H9 (cell line): ENCODE data around the gene SCARB2. TPM values are rescaled to one million over a fixed set of nuclear protein-coding genes. Genes with fewer than 3 reads are reported as not detected.

Experiments used
- DNase-seq: peaks from one replicate; pipeline ENCODE4 v3.0.0-alpha.2; 2017
- H2AFZ ChIP-seq: one replicate; pipeline ENCODE4 v1.6.1; 2013; ENCODE audit warnings: mild to moderate bottlenecking, low read length, control low read depth, moderate library complexity
- H2AK5ac ChIP-seq: 2 replicates; pipeline ENCODE4 v1.6.1; 2013; ENCODE audit warnings: low read length, control low read depth, mixed read lengths; ENCODE audit not compliant: insufficient read length
- H2BK120ac ChIP-seq: one replicate; pipeline ENCODE4 v1.6.1; 2013; ENCODE audit warnings: low read depth, mild to moderate bottlenecking, low read length, control low read depth, inconsistent platforms; ENCODE audit not compliant: poor library complexity, severe bottlenecking
- H2BK12ac ChIP-seq: 2 replicates; pipeline ENCODE4 v1.6.1; 2013; ENCODE audit warnings: low read length, control low read depth, mixed read lengths, low read depth; ENCODE audit not compliant: insufficient read length
- H2BK15ac ChIP-seq: 2 replicates; pipeline ENCODE4 v1.6.1; 2013; ENCODE audit warnings: low read depth, low read length, control low read depth
- H2BK20ac ChIP-seq: one replicate; pipeline ENCODE4 v1.6.1; 2013; ENCODE audit warnings: low read depth, mild to moderate bottlenecking, low read length, control low read depth, inconsistent platforms; ENCODE audit not compliant: poor library complexity, severe bottlenecking
- H2BK5ac ChIP-seq: 2 replicates; pipeline ENCODE4 v1.6.1; 2013; ENCODE audit warnings: low read length, control low read depth, mixed read lengths; ENCODE audit not compliant: insufficient read length
- H3K14ac ChIP-seq: 2 replicates; pipeline ENCODE4 v1.6.1; 2013; ENCODE audit warnings: low read length, control low read depth; ENCODE audit not compliant: insufficient read depth
- H3K18ac ChIP-seq: 2 replicates; pipeline ENCODE4 v1.6.1; 2013; ENCODE audit warnings: low read depth, mild to moderate bottlenecking, mixed read lengths, low read length, control low read depth; ENCODE audit not compliant: insufficient read length
- H3K23ac ChIP-seq: 2 replicates; pipeline ENCODE4 v1.6.1; 2013; ENCODE audit warnings: low read length, control low read depth, mixed read lengths, low read depth; ENCODE audit not compliant: insufficient read length
- H3K23me2 ChIP-seq: 2 replicates; pipeline ENCODE4 v1.6.1; 2013; ENCODE audit warnings: low read depth, mild to moderate bottlenecking, mixed read lengths, low read length, control low read depth; ENCODE audit not compliant: insufficient read length, poor library complexity, severe bottlenecking
- H3K27ac ChIP-seq: 2 replicates; pipeline ENCODE4 v1.5.1; 2013; ENCODE audit warnings: low read length, control low read depth, mixed read lengths, low read depth; ENCODE audit not compliant: insufficient read length
- H3K27me3 ChIP-seq: 2 replicates; pipeline ENCODE4 v1.6.1; 2013; ENCODE audit warnings: low read length, control low read depth, inconsistent platforms; ENCODE audit not compliant: insufficient read depth
- H3K4ac ChIP-seq: 2 replicates; pipeline ENCODE4 v1.6.1; 2013; ENCODE audit warnings: low read depth, mild to moderate bottlenecking, control low read depth, inconsistent platforms, low read length, moderate library complexity
- H3K4me1 ChIP-seq: 2 replicates; pipeline ENCODE4 v1.6.1; 2013; ENCODE audit warnings: low read length, control low read depth, inconsistent platforms; ENCODE audit not compliant: insufficient read depth
- H3K4me2 ChIP-seq: 2 replicates; pipeline ENCODE4 v1.6.1; 2013; ENCODE audit warnings: low read length, control low read depth, mixed read lengths; ENCODE audit not compliant: insufficient read length, insufficient read depth
- H3K56ac ChIP-seq: 2 replicates; pipeline ENCODE4 v1.6.1; 2013; ENCODE audit warnings: low read depth, mild to moderate bottlenecking, mixed read lengths, low read length, control low read depth; ENCODE audit not compliant: insufficient read length
- H3K79me1 ChIP-seq: 2 replicates; pipeline ENCODE4 v1.6.1; 2013; ENCODE audit warnings: low read depth, mild to moderate bottlenecking, moderate library complexity, low read length, control low read depth, inconsistent platforms; ENCODE audit not compliant: insufficient read depth, poor library complexity, severe bottlenecking
- H3K79me2 ChIP-seq: 2 replicates; pipeline ENCODE4 v1.6.1; 2013; ENCODE audit warnings: low read length, control low read depth, inconsistent platforms; ENCODE audit not compliant: insufficient read depth
- H3K9ac ChIP-seq: 2 replicates; pipeline ENCODE4 v1.6.1; 2013; ENCODE audit warnings: low read length, control low read depth, mixed read lengths; ENCODE audit not compliant: insufficient read length; ENCODE audit errors: extremely low read depth
- H3K9me3 ChIP-seq: one replicate; pipeline ENCODE4 v1.6.1; 2013; ENCODE audit warnings: low read depth, low read length, inconsistent platforms; ENCODE audit not compliant: control insufficient read depth
- H3T11ph ChIP-seq: one replicate; pipeline ENCODE4 v1.6.1; 2013; ENCODE audit warnings: mild to moderate bottlenecking, low read length, control low read depth, inconsistent platforms
- H4K20me1 ChIP-seq: one replicate; pipeline ENCODE4 v1.6.1; 2013; ENCODE audit not compliant: control insufficient read depth, insufficient read length, insufficient read depth
- H4K5ac ChIP-seq: 2 replicates; pipeline ENCODE4 v1.6.1; 2013; ENCODE audit warnings: low read depth, mild to moderate bottlenecking, mixed read lengths, low read length, control low read depth; ENCODE audit not compliant: insufficient read length
- H4K8ac ChIP-seq: replicated peaks from 2 replicates; pipeline ENCODE4 v1.6.1; 2013; ENCODE audit warnings: low read length, control low read depth, mixed read lengths, low read depth; ENCODE audit not compliant: insufficient read length
- H4K91ac ChIP-seq: 2 replicates; pipeline ENCODE4 v1.6.1; 2013; ENCODE audit warnings: low read depth, mild to moderate bottlenecking, moderate library complexity, mixed read lengths, low read length, control low read depth; ENCODE audit not compliant: insufficient read length
- H3K27ac Mint-ChIP-seq, 3 experiments: 2 replicates in 2 of 3; 3 replicates in 1 of 3; pipeline ENCODE4 v1.8.0; 2020 to 2021; ENCODE audit warnings: mixed read lengths in 3 of 3, mild to moderate bottlenecking in 1 of 3, moderate library complexity in 1 of 3
- H3K27me3 Mint-ChIP-seq: 2 replicates; pipeline ENCODE4 v1.8.0; 2021; ENCODE audit warnings: low read depth, mild to moderate bottlenecking, moderate library complexity, mixed read lengths
- H3K36me3 Mint-ChIP-seq, 3 experiments: 2 replicates in 2 of 3; 3 replicates in 1 of 3; pipeline ENCODE4 v1.8.0; 2020 to 2021; ENCODE audit warnings: low read depth in 3 of 3, mixed read lengths in 3 of 3; ENCODE audit not compliant: insufficient read depth in 1 of 3
- H3K4me1 Mint-ChIP-seq, 2 experiments: 2 replicates each; pipeline ENCODE4 v1.8.0; 2020; ENCODE audit warnings: mixed read lengths in 2 of 2
- H3K4me3 Mint-ChIP-seq, 2 experiments: 2 replicates in 1 of 2; 3 replicates in 1 of 2; pipeline ENCODE4 v1.8.0; 2020 to 2021; ENCODE audit warnings: mild to moderate bottlenecking in 2 of 2, mixed read lengths in 2 of 2, moderate library complexity in 1 of 2
- H3K9me3 Mint-ChIP-seq, 2 experiments: 2 replicates in 1 of 2; 3 replicates in 1 of 2; pipeline ENCODE4 v1.8.0; 2020; ENCODE audit warnings: mild to moderate bottlenecking in 2 of 2, mixed read lengths in 2 of 2, moderate library complexity in 1 of 2
- CTCF ChIP-seq: fragments of 200-600 bp; sonication (generic); conservative IDR thresholded peaks from 3 replicates; pipeline ENCODE4 v1.8.0; 2021; ENCODE audit warnings: antibody characterized with exemption, mild to moderate bottlenecking
- WGBS: extraction: QIAGEN DNeasy Blood & Tissue Kit; methylation state at CpG from one replicate; pipeline ENCODE4 v1.1.7; 2013; ENCODE audit warnings: missing lambda C conversion rate, low lambda C conversion rate, mixed read lengths; ENCODE audit not compliant: insufficient read length; ENCODE audit errors: extremely low coverage; 5-methylcytosine and 5-hydroxymethylcytosine counted together
- total RNA-seq: library from RNA; stranded (reverse); gene quantifications from 2 replicates; pipeline ENCODE4 v1.2.1, GENCODE V29; 2021

Gene SCARB2
- total RNA-seq, 1 experiment from 2014 or later, result 36.4 TPM

GRCh38 chr4:76156635-76157034 lies 57.0 kb downstream of the SCARB2 start:
- Histone ChIP-seq H4K20me1 (no peaks in the 10 kb centered on the region), H2BK5ac (no peak overlapping the region), H3K4me2 (no peak overlapping the region), H2BK120ac (no peak overlapping the region), H2BK12ac (no peak overlapping the region), H2BK15ac (no peak overlapping the region), H3K9me3 (no peaks in the 10 kb centered on the region), H2BK20ac (no peak overlapping the region), H4K91ac (no peak overlapping the region), H2AFZ (no peak overlapping the region), H3K4ac (no peak overlapping the region), H3K56ac (no peak overlapping the region), H3K79me2 (no peaks in the 10 kb centered on the region), H3T11ph (no peak overlapping the region), H2AK5ac (no peak overlapping the region), H3K27me3 (no peaks in the 10 kb centered on the region), H3K79me1 (no peaks in the 10 kb centered on the region), H3K27ac (no peak overlapping the region), H3K23ac (no peak overlapping the region), H3K14ac (no peak overlapping the region), H4K8ac (no peak overlapping the region), H3K18ac (no peak overlapping the region), H3K4me1 (no peaks in the 10 kb centered on the region), H4K5ac (no peak overlapping the region), H3K9ac (no peak overlapping the region), H3K23me2 (no peaks in the 10 kb centered on the region)
- Mint-ChIP-seq H3K27ac (peak overlapping the region in 1 of 3 experiments; percentile 18; a peak in 1 of 7 replicates), H3K36me3 (peaks cover 6 to 19% (median 9%) of the 10 kb centered on the region in 3 experiments; a peak in 4 of 7 replicates), H3K4me3 (no peak overlapping the region), H3K9me3 (peaks cover 0 to 3% of the 10 kb centered on the region in 2 experiments; a peak in 1 of 5 replicates), H3K27me3 (peaks cover 5% of the 10 kb centered on the region), H3K4me1 (peaks cover 3 to 4% of the 10 kb centered on the region in 2 experiments; a peak in 1 of 4 replicates)
- DNase-seq, result no peak
- no CpG with 5 or more reads among the region's 2 CpGs for WGBS
- TF ChIP-seq CTCF, result no peak
